OCI-LY1 (cell line): Measurements from ENCODE around the gene IRS1.

ENCODE experiments used
- H2AFZ ChIP-seq: fragments of 200-600 bp; sonication (generic), shearing (Covaris generic); 2 replicates; pipeline ENCODE4 v1.6.0; 2014; ENCODE audit warnings: antibody characterized with exemption, mild to moderate bottlenecking, low read length
- H3F3A ChIP-seq: fragments of 200-600 bp; sonication (generic), shearing (Covaris generic); 2 replicates; pipeline ENCODE4 v1.6.0; 2014; ENCODE audit warnings: mild to moderate bottlenecking, antibody characterized with exemption, low read length, moderate library complexity; ENCODE audit not compliant: insufficient read depth
- H3K27ac ChIP-seq: fragments of 200-600 bp; sonication (generic); 2 replicates; pipeline ENCODE4 v1.5.1; 2014; ENCODE audit warnings: low read length, mixed run types, mild to moderate bottlenecking, low read depth; ENCODE audit not compliant: poor library complexity, severe bottlenecking
- H3K27me3 ChIP-seq: fragments of 200-600 bp; sonication (generic); 2 replicates; pipeline ENCODE4 v1.6.0; 2014; ENCODE audit warnings: antibody characterized with exemption, mild to moderate bottlenecking, low read length, moderate library complexity; ENCODE audit not compliant: insufficient read depth
- H3K36me3 ChIP-seq: fragments of 200-600 bp; sonication (generic); 2 replicates; pipeline ENCODE4 v1.6.1; 2014; ENCODE audit warnings: mild to moderate bottlenecking, antibody characterized with exemption, low read length, moderate library complexity, mixed read lengths; ENCODE audit not compliant: insufficient read depth
- H3K4me1 ChIP-seq: fragments of 200-600 bp; sonication (generic); 2 replicates; pipeline ENCODE4 v1.5.1; 2014; ENCODE audit warnings: mild to moderate bottlenecking, low read length, moderate library complexity; ENCODE audit not compliant: insufficient read depth, severe bottlenecking
- H3K4me2 ChIP-seq: fragments of 200-600 bp; sonication (generic), shearing (Covaris generic); 2 replicates; pipeline ENCODE4 v1.6.1; 2014; ENCODE audit warnings: low read length
- H3K4me3 ChIP-seq: fragments of 200-600 bp; sonication (generic); 2 replicates; pipeline ENCODE4 v1.5.1; 2014; ENCODE audit warnings: low read length, low read depth, mild to moderate bottlenecking, mixed read lengths; ENCODE audit not compliant: poor library complexity, severe bottlenecking
- H3K79me2 ChIP-seq: fragments of 200-600 bp; shearing (Covaris generic); 2 replicates; pipeline ENCODE4 v1.6.1; 2016; ENCODE audit warnings: mixed run types, low read length, mixed read lengths; ENCODE audit not compliant: insufficient read depth
- H3K9ac ChIP-seq: fragments of 200-600 bp; sonication (generic), shearing (Covaris generic); 2 replicates; pipeline ENCODE4 v1.6.1; 2014; ENCODE audit warnings: mild to moderate bottlenecking, low read length, mixed read lengths
- H3K9me2 ChIP-seq: fragments of 200-600 bp; sonication (generic), shearing (Covaris generic); 2 replicates; pipeline ENCODE4 v1.6.1; 2014; ENCODE audit warnings: low read depth, mild to moderate bottlenecking, low read length, mixed read lengths
- H3K9me3 ChIP-seq: fragments of 200-600 bp; shearing (Covaris generic); 2 replicates; pipeline ENCODE4 v1.6.1; 2014; ENCODE audit warnings: low read length, mixed read lengths
- H4K20me1 ChIP-seq: fragments of 200-600 bp; sonication (generic), shearing (Covaris generic); 2 replicates; pipeline ENCODE4 v1.6.0; 2016; ENCODE audit warnings: mild to moderate bottlenecking, low read length; ENCODE audit not compliant: insufficient read depth
- CTCF ChIP-seq: fragments of 200-600 bp; sonication (generic), shearing (Covaris generic); IDR thresholded peaks from 2 replicates; pipeline ENCODE4 v1.5.1; 2017; ENCODE audit warnings: mild to moderate bottlenecking, antibody characterized with exemption, low read length, moderate library complexity, mixed read lengths
- EZH2 ChIP-seq: fragments of 200-600 bp; sonication (generic), shearing (Covaris generic); IDR thresholded peaks from 2 replicates; pipeline ENCODE4 v1.8.0; 2017; ENCODE audit warnings: borderline replicate concordance, mixed run types, mild to moderate bottlenecking, antibody characterized with exemption, low read length, moderate library complexity, mixed read lengths

IRS1 gene

DNA sequence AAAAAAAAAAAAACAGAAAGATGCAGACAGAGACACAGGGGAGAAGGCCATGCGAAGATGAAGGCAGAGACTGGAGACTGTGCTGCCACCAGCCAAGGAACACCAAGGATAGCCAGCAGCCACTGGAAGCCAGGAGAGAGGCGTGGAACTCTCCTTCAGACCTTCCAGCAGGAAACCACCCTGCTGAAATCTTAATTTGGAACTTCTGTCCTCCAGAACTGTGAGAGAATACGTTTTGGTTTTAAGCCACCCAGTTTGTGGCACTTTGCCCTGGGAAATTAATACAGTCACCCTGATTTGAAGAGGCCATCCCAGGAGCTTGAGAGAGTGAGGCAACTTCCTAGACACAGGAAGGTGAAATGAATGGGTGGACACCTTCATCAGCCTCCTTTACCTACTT lies 93.7 kb downstream of the IRS1 start:
- no peaks in the 10 kb centered on the region for H3K9me2 ChIP-seq
- no peaks in the 10 kb centered on the region for H3K27me3 ChIP-seq
- H4K20me1 ChIP-seq: no peaks in the 10 kb centered on the region
- no peaks in the 10 kb centered on the region for H3K4me1 ChIP-seq
- no peaks in the 10 kb centered on the region for H3K79me2 ChIP-seq
- H3K9ac ChIP-seq: no peak overlapping the region
- H3K9me3 ChIP-seq: no peaks in the 10 kb centered on the region
- H3F3A ChIP-seq: no peaks in the 10 kb centered on the region
- H3K36me3 ChIP-seq: no peaks in the 10 kb centered on the region
- H3K4me2 ChIP-seq: no peak overlapping the region
- no peak overlapping the region for H3K27ac ChIP-seq
- TF ChIP-seq EZH2: no peak
- no peak for TF ChIP-seq CTCF
- no peak overlapping the region for H2AFZ ChIP-seq
- no peak overlapping the region for H3K4me3 ChIP-seq

- H3K9me3 ChIP-seq: no peaks in the 10 kb centered on the region
- H3K27ac ChIP-seq: no peak overlapping the region
- H3K79me2 ChIP-seq: no peaks in the 10 kb centered on the region
- H2AFZ ChIP-seq: no peak overlapping the region
- H3K4me2 ChIP-seq: no peak overlapping the region
- H4K20me1 ChIP-seq: no peaks in the 10 kb centered on the region
- no peak overlapping the region for H3K9ac ChIP-seq
- TF ChIP-seq EZH2 (no peak), CTCF (no peak)
- H3K4me1 ChIP-seq: no peaks in the 10 kb centered on the region
- H3K36me3 ChIP-seq: no peaks in the 10 kb centered on the region
- H3K9me2 ChIP-seq: no peaks in the 10 kb centered on the region
- H3K4me3 ChIP-seq: no peak overlapping the region
- no peaks in the 10 kb centered on the region for H3K27me3 ChIP-seq
- no peaks in the 10 kb centered on the region for H3F3A ChIP-seq
Observed at GRCh38 chr2:226705133-226705886, 94.3 kb downstream of the IRS1 start.

DNA sequence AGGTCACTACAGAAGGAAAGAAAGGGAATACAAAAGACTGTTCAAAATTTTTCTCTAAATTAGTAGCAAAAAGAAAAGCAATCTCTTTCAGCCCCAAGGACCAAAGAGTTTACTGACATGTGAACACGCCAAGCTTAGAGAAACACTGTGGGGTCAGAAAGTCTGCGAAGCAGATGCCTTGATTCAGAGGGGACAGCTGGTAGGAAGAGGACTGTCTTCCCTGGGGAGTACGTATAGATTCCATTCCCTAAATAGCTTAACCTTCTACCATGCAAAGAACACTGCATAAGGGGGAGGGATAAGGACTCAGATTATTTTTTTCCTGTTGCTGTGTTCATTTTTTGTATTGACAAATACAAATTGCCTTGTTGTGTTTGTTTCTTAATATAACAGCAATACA lies 96.1 kb downstream of the IRS1 start:
- Histone ChIP-seq H3K4me1 (no peaks in the 10 kb centered on the region), H3K36me3 (no peaks in the 10 kb centered on the region), H3K79me2 (no peaks in the 10 kb centered on the region), H3K4me2 (no peak overlapping the region), H3F3A (no peaks in the 10 kb centered on the region), H3K27me3 (no peaks in the 10 kb centered on the region), H4K20me1 (no peaks in the 10 kb centered on the region), H2AFZ (no peak overlapping the region), H3K9ac (no peak overlapping the region), H3K9me3 (no peaks in the 10 kb centered on the region), H3K4me3 (no peak overlapping the region), H3K9me2 (no peaks in the 10 kb centered on the region), H3K27ac (no peak overlapping the region)
- TF ChIP-seq CTCF (no peak), EZH2 (no peak)
